AG09319 (cell line): ENCODE data around the gene MYO10.

Experiments
- DNase-seq: peaks from one replicate; pipeline ENCODE4 v3.0.0-alpha.2; 2010; ENCODE audit warnings: low read depth; ENCODE audit errors: extremely low read depth
- CTCF ChIP-seq: IDR thresholded peaks from 2 replicates; pipeline ENCODE4 v1.5.1; 2011; ENCODE audit warnings: low read depth, mild to moderate bottlenecking, inconsistent platforms, low read length, moderate library complexity

MYO10 gene

GRCh38 chr5:16644301-16644889 is 291.7 kb downstream of the MYO10 start:
- no peak for DNase-seq
- TF ChIP-seq CTCF = no peak

- no peak for TF ChIP-seq CTCF
- no peak for DNase-seq
Measured at GRCh38 chr5:16642867-16643266, 293.2 kb downstream of the MYO10 start.

- DNase-seq = no peak
- TF ChIP-seq CTCF = no peak
Measured at GRCh38 chr5:16639206-16639605, 296.9 kb downstream of the MYO10 start.

GRCh38 chr5:16628376-16628775 is 307.7 kb downstream of the MYO10 start:
- no peak for DNase-seq
- TF ChIP-seq CTCF = no peak

GRCh38 chr5:16626696-16627264 is 309.3 kb downstream of the MYO10 start:
- DNase-seq = no peak
- TF ChIP-seq CTCF = no peak

- no peak for DNase-seq
- no peak for TF ChIP-seq CTCF
Measured at GRCh38 chr5:16625096-16625495, 311.0 kb downstream of the MYO10 start.

GRCh38 chr5:16619136-16619535 is 317.0 kb downstream of the MYO10 start:
- no peak for TF ChIP-seq CTCF
- no peak for DNase-seq
